NCI-H2196 treated with DMSO at 0.1 percent for 48 hours (cell line): ENCODE measurements around the gene FADS2.

Source experiments
- DNase-seq: peaks from one replicate; lab custom pipeline; 2025; ENCODE audit not compliant: unreplicated experiment; lab: John Stamatoyannopoulos, UW

The FADS2 gene

GRCh38 chr11:61902313-61902712 lies 74.2 kb downstream of the FADS2 start:
- DNase-seq: no peak

DNA sequence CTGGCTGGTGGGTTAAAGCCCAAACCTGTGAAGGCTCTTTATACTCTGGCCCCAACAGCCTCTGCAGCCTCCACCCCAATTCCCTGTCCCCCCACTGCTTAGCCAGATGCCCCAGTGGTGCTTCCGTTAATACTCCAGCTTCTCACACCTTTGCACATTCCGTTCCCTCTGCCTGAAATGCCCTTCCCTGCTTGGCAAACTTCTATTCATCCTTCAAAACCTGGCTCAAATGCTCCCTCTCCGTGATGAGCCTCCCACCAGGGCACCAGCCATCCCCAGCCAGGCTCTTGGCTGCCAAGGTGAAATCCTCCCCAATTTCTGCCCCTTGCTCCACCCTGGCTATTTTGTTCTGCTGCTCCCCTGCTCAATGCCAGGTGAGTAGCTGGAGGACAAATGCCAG lies 75.7 kb downstream of the FADS2 start:
- DNase-seq: no peak

DNA sequence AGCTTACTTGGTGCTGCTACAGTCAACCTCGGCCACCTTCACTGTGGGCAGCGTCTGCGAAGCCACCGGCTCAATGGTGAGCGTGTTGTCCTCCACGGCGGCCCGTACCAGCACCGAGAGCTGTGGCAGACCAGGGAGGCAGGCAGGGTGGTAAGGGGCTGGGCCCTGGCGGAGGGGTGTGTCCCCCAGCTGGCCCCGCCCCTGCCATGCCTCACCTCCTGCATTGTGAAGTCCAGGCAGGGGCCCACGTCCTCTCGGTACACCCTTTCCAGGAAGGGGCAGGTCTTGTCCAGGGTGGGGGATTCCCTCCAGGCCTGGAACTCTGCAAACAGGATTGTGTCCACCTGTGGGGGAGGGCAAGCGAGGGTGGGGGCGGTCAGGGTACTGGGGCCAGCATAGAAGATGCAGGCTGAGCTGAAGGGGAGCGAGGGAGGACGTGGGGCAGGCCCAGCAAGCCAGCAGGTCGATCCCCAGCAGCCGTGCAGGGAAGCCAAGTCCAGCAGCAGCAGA lies 76.5 kb downstream of the FADS2 start:
- DNase-seq: no peak

GRCh38 chr11:61905067-61905696 lies 77.1 kb downstream of the FADS2 start:
- DNase-seq: no peak

DNA sequence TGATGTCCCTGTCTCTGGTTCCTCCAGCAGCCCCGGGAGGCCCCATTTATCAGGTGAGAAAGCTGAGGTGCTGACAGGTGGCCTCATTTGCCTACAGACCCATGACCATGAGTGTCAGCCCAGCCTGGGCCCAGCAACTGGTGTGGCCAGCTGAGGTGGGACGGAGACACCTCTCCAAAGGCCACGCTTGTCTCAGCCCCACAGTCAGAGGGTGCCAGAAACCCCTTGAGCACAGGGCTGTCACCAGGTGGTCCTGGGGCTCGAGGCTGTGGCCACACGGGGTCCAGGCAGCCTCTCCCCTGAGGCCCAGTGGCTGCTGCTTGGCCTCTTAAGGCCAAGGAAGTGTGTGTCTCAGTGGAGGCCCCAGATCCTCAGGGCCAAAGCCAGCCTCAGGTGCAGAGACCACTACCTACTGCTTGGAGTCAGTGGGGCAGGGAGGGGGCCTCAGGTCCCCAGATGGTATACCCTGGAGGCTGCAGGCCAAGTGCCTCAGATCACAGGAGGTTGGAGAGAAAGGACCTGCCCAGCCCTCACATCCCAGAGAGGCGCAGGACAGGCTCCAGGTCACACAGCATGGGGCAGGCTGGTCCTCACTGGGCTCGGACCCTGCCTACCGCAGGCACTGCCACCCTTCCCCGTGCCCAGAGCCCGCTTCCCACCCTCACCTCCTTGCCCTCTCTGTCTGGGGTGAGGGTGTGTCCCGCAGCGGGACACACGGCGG lies 77.9 kb downstream of the FADS2 start:
- no peak for DNase-seq

- DNase-seq: no peak
These were observed 78.4 kb downstream of the FADS2 start for GRCh38 chr11:61906522-61906909.

GRCh38 chr11:61907282-61907681 lies 79.2 kb downstream of the FADS2 start:
- DNase-seq: no peak

- DNase-seq: no peak
These were observed 80.0 kb downstream of the FADS2 start for GRCh38 chr11:61907871-61908729.

GRCh38 chr11:61908730-61909316 lies 80.7 kb downstream of the FADS2 start:
- DNase-seq: no peak

GRCh38 chr11:61910187-61911127 lies 82.4 kb downstream of the FADS2 start:
- no peak for DNase-seq

DNA sequence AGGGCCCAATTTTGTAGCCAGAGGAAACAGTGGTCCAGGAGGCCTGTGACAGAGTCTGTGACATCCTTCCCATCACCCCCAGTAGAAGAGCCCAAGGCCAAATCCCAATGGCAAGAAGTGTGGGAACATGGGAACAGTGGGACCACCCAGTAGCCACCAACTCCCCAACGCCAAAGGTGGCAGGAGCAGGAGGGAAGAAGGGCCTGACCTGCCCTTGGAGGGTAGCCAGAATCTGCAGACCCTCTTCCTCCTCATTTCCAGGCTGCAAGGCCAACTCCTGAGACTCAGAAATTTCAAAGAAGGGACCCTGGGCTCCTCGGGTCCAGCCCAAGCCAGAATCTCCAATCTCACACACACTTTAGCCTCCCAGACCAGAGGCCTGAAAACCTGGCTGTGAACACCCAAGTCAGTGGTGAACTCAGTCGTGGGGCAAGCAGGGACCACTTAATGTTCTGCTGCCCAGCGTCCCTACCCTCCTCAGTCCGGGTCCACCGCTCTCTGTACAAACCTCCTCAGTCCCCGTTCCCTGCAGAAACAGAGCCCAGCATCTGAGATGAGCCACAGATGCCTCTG lies 83.1 kb downstream of the FADS2 start:
- DNase-seq: no peak

DNA sequence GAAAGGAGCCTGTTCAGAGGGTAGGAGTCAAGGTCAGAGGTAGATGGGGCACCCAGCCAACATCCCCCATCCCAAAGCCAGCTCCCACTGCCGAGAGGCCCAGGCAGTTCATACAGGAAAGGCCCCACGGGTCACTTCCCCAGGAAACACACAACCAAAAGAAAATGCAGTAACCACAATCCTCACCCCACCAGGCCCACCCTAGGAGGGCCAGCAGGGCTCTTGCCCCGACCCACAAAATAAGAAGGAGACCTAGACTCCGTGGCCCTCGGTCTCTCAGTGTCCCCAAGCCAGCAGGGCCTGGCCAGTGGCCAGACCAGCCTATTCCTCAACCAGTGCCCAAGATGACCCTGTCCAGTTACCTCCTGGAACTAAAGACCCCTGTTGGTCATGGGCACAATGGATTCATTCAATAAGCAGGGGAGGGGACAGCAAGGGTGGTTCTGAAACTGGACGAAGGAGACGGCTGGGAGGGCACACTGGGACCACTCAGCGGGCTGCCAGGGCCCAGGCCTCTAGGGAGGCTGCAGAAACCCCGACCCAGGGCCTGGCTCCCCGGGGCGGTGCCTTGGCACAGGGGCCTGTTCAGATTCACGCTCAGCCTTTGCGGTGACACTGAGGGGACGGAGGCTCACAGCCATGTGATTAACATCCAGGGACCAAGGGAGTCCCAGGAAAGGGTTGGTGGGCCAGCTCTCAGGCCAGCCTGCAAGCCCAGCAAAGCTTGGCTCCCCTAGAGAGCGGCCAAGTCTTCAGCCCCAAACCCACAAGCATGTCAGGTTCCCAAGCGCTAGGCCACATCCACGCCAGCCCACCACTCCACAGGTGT lies 83.8 kb downstream of the FADS2 start:
- DNase-seq: no peak

- DNase-seq: no peak
These were observed 84.4 kb downstream of the FADS2 start for GRCh38 chr11:61912530-61912898.

DNA sequence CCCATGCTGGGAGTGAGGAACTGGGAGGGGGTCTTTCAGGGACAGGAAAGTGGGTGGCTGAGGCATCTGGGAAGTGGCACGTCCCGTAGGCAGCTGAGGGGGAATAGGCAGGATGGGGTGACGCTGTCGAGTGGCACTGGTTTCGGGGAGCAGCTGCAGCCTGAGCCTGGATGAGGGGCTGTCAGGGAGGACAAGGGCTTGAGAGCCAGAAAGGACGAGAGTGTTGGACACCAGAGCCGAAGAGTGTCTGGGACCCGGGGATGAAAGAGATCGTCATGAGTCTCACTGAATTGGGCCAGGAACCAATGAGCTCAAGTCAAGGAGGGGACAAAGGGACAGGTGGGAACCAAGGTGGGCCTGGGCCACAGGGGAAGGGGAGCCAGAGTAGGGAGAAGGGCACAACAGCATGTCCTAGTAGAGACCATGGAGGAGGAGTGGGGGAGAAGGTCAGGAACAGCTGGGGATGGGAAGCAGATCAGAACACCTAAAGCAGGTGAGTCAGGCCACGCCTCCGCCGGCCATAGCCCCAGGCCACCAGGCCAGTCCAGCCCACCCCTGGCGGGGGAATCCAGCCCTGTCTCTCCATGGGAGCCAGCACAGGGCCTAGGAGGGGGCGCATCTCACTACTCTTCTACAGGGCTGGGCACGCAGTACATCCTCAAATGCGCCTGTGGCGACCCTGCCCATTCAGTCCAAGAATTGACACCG lies 85.0 kb downstream of the FADS2 start:
- DNase-seq: no peak

DNA sequence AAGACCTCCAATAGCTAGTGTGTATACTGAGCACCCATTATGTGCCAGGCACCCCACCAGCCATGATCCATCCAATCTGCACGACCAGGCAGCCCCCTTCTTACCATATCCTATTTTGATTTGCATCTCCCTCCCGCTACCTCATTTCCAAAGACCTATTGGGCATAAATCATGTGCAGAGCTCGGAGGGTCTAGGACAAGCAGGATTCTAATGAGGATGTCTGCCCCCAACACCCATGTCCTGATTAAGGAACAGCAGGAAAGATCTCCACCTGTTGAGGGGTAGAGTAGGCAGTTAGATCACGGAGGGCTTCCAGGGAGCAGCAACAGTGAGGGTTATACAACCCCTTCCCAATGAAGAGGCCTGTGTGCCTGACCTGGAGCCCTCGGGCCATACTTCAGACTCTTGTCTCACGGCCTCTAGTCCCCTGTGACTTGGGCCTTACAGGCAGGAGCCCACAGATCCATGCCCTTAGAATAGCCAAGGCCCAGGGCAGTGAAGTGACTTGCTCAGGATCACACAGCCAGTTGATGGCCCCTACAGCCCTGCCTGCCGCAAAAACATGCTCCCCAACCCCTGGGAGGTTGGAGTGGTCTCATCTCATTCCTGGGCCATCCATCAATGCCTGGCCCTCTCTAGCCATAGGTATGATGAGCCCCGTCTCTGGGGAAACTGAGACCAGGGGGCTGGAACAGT lies 85.7 kb downstream of the FADS2 start:
- no peak for DNase-seq

DNA sequence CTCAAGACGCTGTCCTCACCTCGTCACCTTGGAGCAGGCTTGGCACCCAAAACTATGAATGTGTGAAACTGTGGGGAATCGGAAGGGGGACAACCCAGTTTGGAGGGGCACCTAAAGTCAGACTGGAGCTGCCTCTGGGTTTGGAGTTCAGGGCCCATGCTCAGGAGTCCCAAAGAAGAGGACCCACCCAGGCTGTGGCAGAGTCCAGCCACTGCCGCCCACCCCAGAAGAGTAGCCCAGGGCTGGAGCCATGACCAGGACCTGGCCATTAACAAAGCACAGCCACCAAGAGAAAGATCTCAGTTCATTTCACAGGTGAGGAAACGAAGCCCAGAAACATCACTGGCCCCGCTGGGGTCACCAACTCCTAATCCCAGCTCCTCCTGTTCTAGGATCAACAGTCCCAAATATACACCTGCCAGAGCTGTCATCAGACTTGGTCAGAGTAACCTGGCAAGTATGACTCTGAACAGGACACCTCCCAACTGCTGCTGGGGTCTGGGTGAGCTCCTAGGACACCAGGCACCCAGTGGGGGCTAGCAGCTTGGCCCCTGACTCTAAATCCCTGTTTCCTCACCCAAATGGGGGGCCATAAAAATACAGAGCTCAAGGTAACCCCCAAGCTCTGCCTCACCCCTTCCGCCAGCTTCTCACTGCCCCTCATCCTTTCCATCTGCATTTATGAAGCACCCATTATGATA lies 86.5 kb downstream of the FADS2 start:
- DNase-seq: no peak

DNA sequence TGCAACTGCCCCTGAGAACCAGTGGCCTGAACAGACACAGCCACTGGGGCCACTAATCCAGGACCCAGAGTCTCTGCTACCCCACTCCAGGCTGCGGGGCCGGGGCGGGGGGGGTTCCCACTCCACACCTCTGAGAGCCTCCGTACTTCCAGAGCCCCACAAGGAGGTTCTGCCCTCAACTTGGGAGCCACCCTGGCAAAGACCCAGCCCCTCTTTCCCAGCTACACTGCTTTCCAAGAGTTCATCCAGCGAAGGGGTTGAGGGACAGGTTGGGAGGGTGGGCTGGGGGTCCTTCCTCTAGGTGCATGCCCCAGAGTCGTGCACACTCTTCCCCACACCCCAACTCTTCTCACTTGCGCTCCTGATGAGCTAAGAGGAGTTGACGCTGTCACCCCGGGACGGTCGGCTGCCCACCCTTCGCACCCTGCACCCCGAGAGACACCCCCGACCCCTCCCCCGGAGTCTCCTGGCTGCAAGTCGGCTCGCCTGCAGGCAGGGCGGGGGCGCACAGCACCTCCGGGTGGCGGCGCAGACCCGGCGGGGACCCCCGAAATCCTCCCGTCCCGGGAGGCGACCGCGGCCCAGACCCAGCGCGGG lies 88.7 kb downstream of the FADS2 start:
- DNase-seq: no peak
